ENCODE measurements around the gene REPS2. TPM values are rescaled to one million over a fixed set of nuclear protein-coding genes. Genes with fewer than 3 reads are reported as not detected.

The REPS2 gene
- total and polyA plus RNA-seq, 2 donors, result 1.7 to 3.6 TPM

DNA sequence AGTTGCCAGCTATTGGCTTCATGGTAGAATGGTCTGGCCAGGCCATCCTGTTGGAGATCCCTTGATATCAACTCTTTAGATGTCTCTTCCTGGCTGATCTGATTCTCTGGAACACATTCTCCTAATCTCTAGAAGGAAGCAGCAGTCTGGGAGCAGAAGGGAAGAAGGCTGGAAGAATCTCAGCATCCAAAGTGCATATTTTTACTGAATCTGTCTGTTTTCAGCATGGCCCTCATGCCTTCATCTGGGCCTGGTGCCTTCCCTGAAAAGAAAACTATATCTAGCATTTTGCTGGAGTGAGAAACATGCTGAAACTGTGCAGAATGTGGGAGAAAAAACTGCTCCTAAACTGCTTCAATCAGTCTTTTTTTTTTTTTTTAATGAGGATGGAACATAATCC is 148.7 kb downstream of the REPS2 start:
- H3K9me3 ChIP-seq (ENCODE audit: control insufficient read depth in 2 of 2, insufficient read depth in 1 of 2, low read length in 1 of 2), result no peaks in the 10 kb centered on the region
- no peak for DNase-seq (ENCODE audit: low read depth in 6 of 9, low spot score in 9 of 9)
- no peaks in the 10 kb centered on the region for H3K27me3 ChIP-seq (ENCODE audit: control insufficient read depth in 2 of 2, insufficient read depth in 1 of 2, low read length in 1 of 2)
- no peaks in the 10 kb centered on the region for H3K36me3 ChIP-seq (ENCODE audit: control insufficient read depth in 2 of 2, insufficient read depth in 2 of 2, low read length in 1 of 2)
- H3K4me3 ChIP-seq (ENCODE audit: low read length in 2 of 2), result no peak overlapping the region
- no peaks in the 10 kb centered on the region for H3K4me1 ChIP-seq (ENCODE audit: control insufficient read depth in 2 of 2, insufficient read depth in 2 of 2, low read length in 2 of 2)
- H3K27ac ChIP-seq (ENCODE audit: low read depth in 1 of 2, low read length in 1 of 2), result no peak overlapping the region

DNA sequence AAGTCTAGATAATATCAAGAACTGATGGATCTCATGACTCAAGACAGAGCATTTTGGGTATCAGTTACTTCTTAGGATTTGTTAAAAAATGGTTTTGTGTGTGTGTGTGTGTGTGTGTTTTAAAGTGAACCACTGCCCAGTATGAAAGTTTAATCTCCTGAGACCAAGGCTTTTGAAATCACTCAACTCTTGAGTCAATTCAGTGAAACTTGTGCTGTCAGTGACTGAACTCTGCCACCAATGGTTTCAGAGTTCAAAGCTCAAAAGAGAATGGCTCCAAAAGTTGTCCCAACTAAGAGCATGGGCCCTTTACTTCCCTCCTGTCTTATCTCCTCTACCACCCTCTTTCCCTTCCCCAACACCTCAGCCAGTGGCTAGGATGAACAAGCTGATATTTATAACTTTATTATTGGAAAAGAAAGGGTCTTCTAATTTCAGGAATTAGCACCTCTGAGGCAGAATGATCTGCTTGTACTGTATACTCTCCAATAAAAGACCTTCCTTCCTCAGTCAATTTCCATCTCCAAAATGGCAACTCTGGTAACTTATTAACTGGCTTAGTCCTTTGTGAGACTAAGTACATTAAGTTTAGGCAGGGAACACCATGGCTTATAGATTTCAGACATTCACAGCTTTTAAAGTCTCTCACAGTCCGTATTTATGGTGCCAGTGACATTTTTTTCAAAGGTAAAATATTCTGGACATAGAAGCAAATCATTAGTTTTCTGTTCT is 152.2 kb downstream of the REPS2 start:
- H3K27ac ChIP-seq (ENCODE audit: low read depth in 1 of 2, low read length in 1 of 2), result no peak overlapping the region
- DNase-seq (ENCODE audit: low read depth in 6 of 9, low spot score in 9 of 9), result no peak
- WGBS, result 89% methylated on average over 1 of the region's 1 CpG
- H3K9me3 ChIP-seq (ENCODE audit: control insufficient read depth in 2 of 2, insufficient read depth in 1 of 2, low read length in 1 of 2), result no peaks in the 10 kb centered on the region
- no peaks in the 10 kb centered on the region for H3K4me1 ChIP-seq (ENCODE audit: control insufficient read depth in 2 of 2, insufficient read depth in 2 of 2, low read length in 2 of 2)
- H3K4me3 ChIP-seq (ENCODE audit: low read length in 2 of 2), result no peak overlapping the region
- no peaks in the 10 kb centered on the region for H3K36me3 ChIP-seq (ENCODE audit: control insufficient read depth in 2 of 2, insufficient read depth in 2 of 2, low read length in 1 of 2)
- no peaks in the 10 kb centered on the region for H3K27me3 ChIP-seq (ENCODE audit: control insufficient read depth in 2 of 2, insufficient read depth in 1 of 2, low read length in 1 of 2)

DNA sequence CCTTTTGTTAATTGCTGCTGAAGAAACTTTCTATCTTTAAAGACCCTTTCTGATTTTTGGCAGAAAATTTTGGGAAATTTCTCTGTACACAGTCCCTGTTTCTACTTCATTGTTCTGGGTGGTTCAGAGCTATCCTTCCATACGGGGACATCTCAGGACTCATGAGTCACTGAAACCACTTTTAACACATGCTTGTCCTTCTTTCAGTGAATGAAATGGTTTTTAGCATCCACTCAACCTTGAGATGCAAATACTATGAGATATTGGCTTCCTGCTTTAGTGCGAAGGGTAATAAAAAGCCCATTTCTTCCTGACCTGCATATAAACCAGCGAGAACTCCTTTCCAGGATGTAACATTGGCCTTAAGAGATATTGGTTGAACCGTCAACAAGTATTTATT is 158.0 kb downstream of the REPS2 start:
- H3K4me1 ChIP-seq (ENCODE audit: control insufficient read depth in 2 of 2, insufficient read depth in 2 of 2, low read length in 2 of 2), result no peaks in the 10 kb centered on the region
- H3K36me3 ChIP-seq (ENCODE audit: control insufficient read depth in 2 of 2, insufficient read depth in 2 of 2, low read length in 1 of 2), result no peaks in the 10 kb centered on the region
- H3K27ac ChIP-seq (ENCODE audit: low read depth in 1 of 2, low read length in 1 of 2), result no peak overlapping the region
- no peak overlapping the region for H3K4me3 ChIP-seq (ENCODE audit: low read length in 2 of 2)
- no peaks in the 10 kb centered on the region for H3K27me3 ChIP-seq (ENCODE audit: control insufficient read depth in 2 of 2, insufficient read depth in 1 of 2, low read length in 1 of 2)
- no peak for DNase-seq (ENCODE audit: low read depth in 6 of 9, low spot score in 9 of 9)
- no peaks in the 10 kb centered on the region for H3K9me3 ChIP-seq (ENCODE audit: control insufficient read depth in 2 of 2, insufficient read depth in 1 of 2, low read length in 1 of 2)
- 94% methylated on average over 4 of the region's 4 CpGs for WGBS

DNA sequence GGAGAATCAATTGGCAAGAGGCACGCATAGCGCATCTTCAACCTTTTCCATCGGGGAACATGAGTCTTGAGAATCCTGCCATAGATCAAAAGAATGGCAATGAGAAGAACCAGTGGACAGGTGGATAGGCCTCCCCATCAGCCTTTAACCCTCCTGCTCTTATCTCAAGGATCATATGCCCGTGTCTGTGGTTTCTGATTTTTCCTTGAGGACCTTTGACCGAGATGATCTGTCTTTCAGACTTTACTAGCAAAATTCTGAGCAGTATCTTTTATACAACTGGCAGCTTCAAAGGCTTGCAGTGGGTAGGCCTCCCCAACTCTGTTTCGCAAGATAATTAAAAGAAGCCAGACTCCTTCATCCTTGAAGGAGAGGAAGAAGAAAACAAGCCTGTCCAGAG is 174.4 kb downstream of the REPS2 start:
- 93% methylated on average over 6 of the region's 6 CpGs for WGBS
- H3K4me1 ChIP-seq (ENCODE audit: control insufficient read depth in 2 of 2, insufficient read depth in 2 of 2, low read length in 2 of 2), result no peaks in the 10 kb centered on the region
- H3K36me3 ChIP-seq (ENCODE audit: control insufficient read depth in 2 of 2, insufficient read depth in 2 of 2, low read length in 1 of 2), result no peaks in the 10 kb centered on the region
- no peak overlapping the region for H3K27ac ChIP-seq (ENCODE audit: low read depth in 1 of 2, low read length in 1 of 2)
- no peaks in the 10 kb centered on the region for H3K27me3 ChIP-seq (ENCODE audit: control insufficient read depth in 2 of 2, insufficient read depth in 1 of 2, low read length in 1 of 2)
- DNase-seq (ENCODE audit: low read depth in 6 of 9, low spot score in 9 of 9), result no peak
- H3K4me3 ChIP-seq (ENCODE audit: low read length in 2 of 2), result no peak overlapping the region
- H3K9me3 ChIP-seq (ENCODE audit: control insufficient read depth in 2 of 2, insufficient read depth in 1 of 2, low read length in 1 of 2), result no peaks in the 10 kb centered on the region

DNA sequence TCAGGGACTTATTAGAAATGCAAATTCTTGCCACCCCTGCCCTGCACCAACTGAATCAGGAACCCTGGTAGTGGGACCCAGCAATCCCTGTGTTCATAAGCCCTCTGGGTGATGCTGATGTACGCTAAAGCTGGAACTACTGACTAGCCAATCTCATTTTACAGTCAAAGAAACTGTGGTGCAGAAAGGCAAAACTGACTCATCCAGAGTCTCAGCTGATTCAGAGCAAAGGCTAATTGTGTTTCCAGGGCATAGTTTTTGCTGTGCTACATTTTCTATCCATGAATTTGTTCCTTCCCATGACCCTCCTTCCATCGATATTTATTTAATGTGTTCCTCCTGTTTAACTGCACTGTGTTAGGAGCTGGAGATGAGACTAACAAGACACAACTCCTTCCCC is 207.5 kb downstream of the REPS2 start:
- Histone ChIP-seq H3K4me3 (ENCODE audit: low read length in 2 of 2) (no peak overlapping the region), H3K27me3 (ENCODE audit: control insufficient read depth in 2 of 2, insufficient read depth in 1 of 2, low read length in 1 of 2) (no peaks in the 10 kb centered on the region), H3K9me3 (ENCODE audit: control insufficient read depth in 2 of 2, insufficient read depth in 1 of 2, low read length in 1 of 2) (no peaks in the 10 kb centered on the region), H3K27ac (ENCODE audit: low read depth in 1 of 2, low read length in 1 of 2) (no peak overlapping the region), H3K4me1 (ENCODE audit: control insufficient read depth in 2 of 2, insufficient read depth in 2 of 2, low read length in 2 of 2) (no peaks in the 10 kb centered on the region), H3K36me3 (ENCODE audit: control insufficient read depth in 2 of 2, insufficient read depth in 2 of 2, low read length in 1 of 2) (no peaks in the 10 kb centered on the region)
- DNase-seq (ENCODE audit: low read depth in 6 of 9, low spot score in 9 of 9), result no peak
- WGBS, result 95% methylated on average over 2 of the region's 2 CpGs

DNA sequence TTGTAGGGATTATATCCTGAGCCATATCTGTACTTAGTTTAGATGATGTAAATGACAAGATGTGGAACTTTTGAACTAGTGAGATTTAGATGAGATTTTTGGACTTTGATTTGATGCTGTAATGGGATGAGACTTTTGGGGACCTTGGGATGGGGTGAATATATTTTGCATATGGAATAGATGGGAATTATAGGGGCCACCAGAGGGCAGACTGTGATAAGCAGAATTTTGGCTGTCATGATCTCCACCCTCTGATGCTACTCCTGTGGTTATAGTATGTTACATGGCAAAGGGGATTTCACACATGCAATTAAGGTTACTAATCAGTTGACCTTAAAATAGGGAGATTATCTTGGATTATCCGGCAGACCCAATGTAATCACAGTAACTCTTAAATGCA is 214.5 kb downstream of the REPS2 start:
- Histone ChIP-seq H3K36me3 (ENCODE audit: control insufficient read depth in 2 of 2, insufficient read depth in 2 of 2, low read length in 1 of 2) (no peaks in the 10 kb centered on the region), H3K4me3 (ENCODE audit: low read length in 2 of 2) (no peak overlapping the region), H3K9me3 (ENCODE audit: control insufficient read depth in 2 of 2, insufficient read depth in 1 of 2, low read length in 1 of 2) (no peaks in the 10 kb centered on the region), H3K4me1 (ENCODE audit: control insufficient read depth in 2 of 2, insufficient read depth in 2 of 2, low read length in 2 of 2) (no peaks in the 10 kb centered on the region), H3K27ac (ENCODE audit: low read depth in 1 of 2, low read length in 1 of 2) (no peak overlapping the region), H3K27me3 (ENCODE audit: control insufficient read depth in 2 of 2, insufficient read depth in 1 of 2, low read length in 1 of 2) (no peaks in the 10 kb centered on the region)
- no peak for DNase-seq (ENCODE audit: low read depth in 6 of 9, low spot score in 9 of 9)
- 98% methylated on average over 1 of the region's 1 CpG for WGBS

DNA sequence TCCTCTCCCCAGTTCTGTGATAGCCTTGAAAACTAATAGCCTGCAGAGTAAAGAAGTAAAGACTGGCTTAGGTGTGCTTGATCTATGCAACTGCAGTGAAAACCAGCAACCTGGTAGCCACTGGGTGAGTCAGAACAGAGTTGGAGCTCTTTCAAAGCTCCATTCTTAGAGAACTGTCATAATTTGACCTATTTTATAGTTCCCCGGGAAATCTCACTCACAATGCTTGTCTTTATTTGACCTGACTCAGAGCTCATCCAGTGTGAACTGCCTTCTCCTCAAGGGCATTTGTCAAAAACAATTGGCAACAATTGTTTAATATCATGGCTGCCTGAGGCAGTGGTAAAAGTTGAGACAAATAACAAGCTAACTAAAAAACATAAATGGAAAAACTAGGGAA is 215.5 kb downstream of the REPS2 start:
- Histone ChIP-seq H3K36me3 (ENCODE audit: control insufficient read depth in 2 of 2, insufficient read depth in 2 of 2, low read length in 1 of 2) (no peaks in the 10 kb centered on the region), H3K27me3 (ENCODE audit: control insufficient read depth in 2 of 2, insufficient read depth in 1 of 2, low read length in 1 of 2) (no peaks in the 10 kb centered on the region), H3K4me3 (ENCODE audit: low read length in 2 of 2) (no peak overlapping the region), H3K27ac (ENCODE audit: low read depth in 1 of 2, low read length in 1 of 2) (no peak overlapping the region), H3K9me3 (ENCODE audit: control insufficient read depth in 2 of 2, insufficient read depth in 1 of 2, low read length in 1 of 2) (no peaks in the 10 kb centered on the region), H3K4me1 (ENCODE audit: control insufficient read depth in 2 of 2, insufficient read depth in 2 of 2, low read length in 2 of 2) (no peaks in the 10 kb centered on the region)
- no peak for DNase-seq (ENCODE audit: low read depth in 6 of 9, low spot score in 9 of 9)
- 97% methylated on average over 1 of the region's 1 CpG for WGBS

DNA sequence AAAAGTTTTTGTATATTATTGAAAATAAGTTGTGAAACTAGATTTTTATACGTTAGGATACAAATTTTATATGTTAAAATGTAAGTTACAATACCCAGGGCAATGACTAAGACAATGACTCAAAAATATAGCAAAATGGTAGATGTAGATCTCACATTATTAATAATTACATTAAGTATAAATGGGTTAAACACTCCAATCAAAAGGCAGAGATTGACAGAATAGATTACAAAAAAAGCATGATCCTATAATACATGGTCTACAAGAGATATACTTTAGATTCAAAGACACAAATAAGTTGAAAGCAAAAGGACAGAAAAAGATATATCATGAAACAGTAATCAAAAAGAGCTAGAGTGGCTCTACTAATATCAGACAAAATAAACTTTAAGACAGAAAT is 217.6 kb downstream of the REPS2 start:
- Histone ChIP-seq H3K4me1 (ENCODE audit: control insufficient read depth in 2 of 2, insufficient read depth in 2 of 2, low read length in 2 of 2) (no peaks in the 10 kb centered on the region), H3K27me3 (ENCODE audit: control insufficient read depth in 2 of 2, insufficient read depth in 1 of 2, low read length in 1 of 2) (no peaks in the 10 kb centered on the region), H3K27ac (ENCODE audit: low read depth in 1 of 2, low read length in 1 of 2) (no peak overlapping the region), H3K9me3 (ENCODE audit: control insufficient read depth in 2 of 2, insufficient read depth in 1 of 2, low read length in 1 of 2) (no peaks in the 10 kb centered on the region), H3K4me3 (ENCODE audit: low read length in 2 of 2) (no peak overlapping the region), H3K36me3 (ENCODE audit: control insufficient read depth in 2 of 2, insufficient read depth in 2 of 2, low read length in 1 of 2) (no peaks in the 10 kb centered on the region)
- 92% methylated on average over 1 of the region's 1 CpG for WGBS
- DNase-seq (ENCODE audit: low read depth in 6 of 9, low spot score in 9 of 9), result no peak

DNA sequence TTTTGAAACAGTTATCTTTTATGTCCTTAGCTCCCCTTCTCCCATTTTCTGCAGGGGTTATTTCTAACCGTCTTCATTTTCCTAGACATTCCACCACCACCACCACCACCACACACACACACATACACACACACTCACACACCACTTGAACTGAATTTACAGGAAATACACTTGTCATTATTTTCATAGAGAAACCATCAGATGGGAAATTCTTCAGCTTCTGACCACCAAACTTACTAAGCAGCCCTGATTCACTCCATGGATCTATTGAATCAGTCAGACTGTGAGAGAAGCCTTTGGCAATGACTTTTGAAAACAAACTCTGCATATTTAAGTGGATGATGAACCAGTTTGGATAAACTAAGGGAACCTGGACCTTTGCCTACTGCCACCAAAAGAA is 218.5 kb downstream of the REPS2 start:
- H3K27ac ChIP-seq (ENCODE audit: low read depth in 1 of 2, low read length in 1 of 2), result no peak overlapping the region
- no peaks in the 10 kb centered on the region for H3K4me1 ChIP-seq (ENCODE audit: control insufficient read depth in 2 of 2, insufficient read depth in 2 of 2, low read length in 2 of 2)
- no peaks in the 10 kb centered on the region for H3K27me3 ChIP-seq (ENCODE audit: control insufficient read depth in 2 of 2, insufficient read depth in 1 of 2, low read length in 1 of 2)
- no peak for DNase-seq (ENCODE audit: low read depth in 6 of 9, low spot score in 9 of 9)
- H3K9me3 ChIP-seq (ENCODE audit: control insufficient read depth in 2 of 2, insufficient read depth in 1 of 2, low read length in 1 of 2), result no peaks in the 10 kb centered on the region
- WGBS, result 100% methylated on average over 1 of the region's 1 CpG
- H3K4me3 ChIP-seq (ENCODE audit: low read length in 2 of 2), result no peak overlapping the region
- H3K36me3 ChIP-seq (ENCODE audit: control insufficient read depth in 2 of 2, insufficient read depth in 2 of 2, low read length in 1 of 2), result no peaks in the 10 kb centered on the region

DNA sequence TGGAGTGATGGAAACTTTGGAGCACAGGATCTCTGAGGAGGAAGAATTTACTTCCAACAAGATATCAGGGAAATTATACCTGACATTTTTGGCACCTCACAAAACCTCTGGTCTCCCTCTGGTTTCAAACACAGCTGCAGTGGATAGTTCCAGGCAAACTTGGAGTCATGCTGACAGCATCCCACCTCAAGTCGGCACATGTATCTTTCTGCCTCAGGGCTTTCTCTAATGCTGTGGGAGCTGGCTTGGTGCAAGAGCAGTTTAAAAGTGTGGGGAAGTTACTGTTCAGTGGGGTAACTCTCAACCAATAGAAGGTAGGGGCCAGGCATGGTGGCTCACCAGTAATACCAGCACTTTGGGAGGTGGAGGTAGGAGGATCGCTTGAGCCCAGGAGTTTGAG is 221.5 kb downstream of the REPS2 start:
- no peaks in the 10 kb centered on the region for H3K36me3 ChIP-seq (ENCODE audit: control insufficient read depth in 2 of 2, insufficient read depth in 2 of 2, low read length in 1 of 2)
- no peaks in the 10 kb centered on the region for H3K4me1 ChIP-seq (ENCODE audit: control insufficient read depth in 2 of 2, insufficient read depth in 2 of 2, low read length in 2 of 2)
- 96% methylated on average over 2 of the region's 2 CpGs for WGBS
- no peak overlapping the region for H3K4me3 ChIP-seq (ENCODE audit: low read length in 2 of 2)
- H3K27me3 ChIP-seq (ENCODE audit: control insufficient read depth in 2 of 2, insufficient read depth in 1 of 2, low read length in 1 of 2), result no peaks in the 10 kb centered on the region
- no peak overlapping the region for H3K27ac ChIP-seq (ENCODE audit: low read depth in 1 of 2, low read length in 1 of 2)
- H3K9me3 ChIP-seq (ENCODE audit: control insufficient read depth in 2 of 2, insufficient read depth in 1 of 2, low read length in 1 of 2), result no peaks in the 10 kb centered on the region
- DNase-seq (ENCODE audit: low read depth in 6 of 9, low spot score in 9 of 9), result no peak
